Measurements from ENCODE around the gene ARHGAP24.

GRCh38 chr4:85741921-85742591 is 267.1 kb downstream of the ARHGAP24 start:
- TF ChIP-seq HDGF (IDR thresholded peaks at IDR 0.05; ENCODE audit: borderline replicate concordance) (no peak), SUZ12 (IDR thresholded peaks at IDR 0.05) (no peak), SP1 (IDR thresholded peaks at IDR 0.05) (no peak), FOXA1 (IDR thresholded peaks at IDR 0.05) (no peak), FOXK2 (IDR thresholded peaks at IDR 0.05) (no peak), L3MBTL2 (conservative IDR thresholded peaks at IDR 0.05) (no peak), FOXM1 (IDR thresholded peaks at IDR 0.05; ENCODE audit: borderline replicate concordance) (no peak), BHLHE40 (IDR thresholded peaks at IDR 0.05; ENCODE audit: borderline replicate concordance) (no peak), ELF4 (IDR thresholded peaks at IDR 0.05) (no peak), ZNF384 (IDR thresholded peaks at IDR 0.05) (no peak), LEF1 (IDR thresholded peaks at IDR 0.05; ENCODE audit: borderline replicate concordance) (no peak), PKNOX1 (IDR thresholded peaks at IDR 0.05) (no peak)
